ENCODE data around the gene UNC13C.

The UNC13C gene

GRCh38 chr15:54518156-54518882 is 540.1 kb downstream of the UNC13C start:
- TF ChIP-seq CTCF (IDR thresholded peaks at IDR 0.05), result no peak

GRCh38 chr15:54519577-54519976 is 541.3 kb downstream of the UNC13C start:
- TF ChIP-seq CTCF (IDR thresholded peaks at IDR 0.05), result no peak

- no peak for TF ChIP-seq CTCF (IDR thresholded peaks at IDR 0.05)
These were observed 542.4 kb downstream of the UNC13C start for GRCh38 chr15:54520616-54521015.

- TF ChIP-seq CTCF (IDR thresholded peaks at IDR 0.05), result no peak
These were observed 543.0 kb downstream of the UNC13C start for GRCh38 chr15:54521206-54521605.

GRCh38 chr15:54528021-54528420 is 549.8 kb downstream of the UNC13C start:
- no peak for TF ChIP-seq CTCF (IDR thresholded peaks at IDR 0.05)

- no peak for TF ChIP-seq CTCF (IDR thresholded peaks at IDR 0.05)
These were observed 562.5 kb downstream of the UNC13C start for GRCh38 chr15:54540721-54541120.

- TF ChIP-seq CTCF (IDR thresholded peaks at IDR 0.05), result no peak
These were observed 569.2 kb downstream of the UNC13C start for GRCh38 chr15:54547491-54547890.

GRCh38 chr15:54550954-54551353 is 572.7 kb downstream of the UNC13C start:
- no peak for TF ChIP-seq CTCF (IDR thresholded peaks at IDR 0.05)

Measured in LNCAP (cell line).